Hepatocyte (in vitro differentiated cells): ENCODE results near the gene MS4A2. TPM values are rescaled to one million over a fixed set of nuclear protein-coding genes. Genes with fewer than 3 reads are reported as not detected.

Experiments used
- DNase-seq: peaks from one replicate; pipeline ENCODE4 v3.0.0-alpha.2; 2016; ENCODE audit warnings: low spot score
- H2AFZ ChIP-seq: fragments of 200-600 bp; sonication (generic); 2 replicates; pipeline ENCODE4 v1.6.0; 2016; ENCODE audit warnings: antibody characterized with exemption, mild to moderate bottlenecking
- H3K27ac ChIP-seq: fragments of 200-600 bp; sonication (generic); 2 replicates; pipeline ENCODE4 v1.5.1; 2016; ENCODE audit warnings: mild to moderate bottlenecking
- H3K27me3 ChIP-seq: fragments of 200-600 bp; sonication (generic); 2 replicates; pipeline ENCODE4 v1.6.1; 2016
- H3K36me3 ChIP-seq: fragments of 200-600 bp; sonication (generic); replicated peaks from 2 replicates; pipeline ENCODE4 v1.5.1; 2016; ENCODE audit warnings: low read depth; ENCODE audit not compliant: insufficient read depth
- H3K4me1 ChIP-seq: fragments of 200-600 bp; sonication (generic); 2 replicates; pipeline ENCODE4 v1.5.1; 2016; ENCODE audit warnings: mild to moderate bottlenecking, moderate library complexity; ENCODE audit not compliant: insufficient read depth
- H3K4me2 ChIP-seq: fragments of 200-600 bp; sonication (generic); 2 replicates; pipeline ENCODE4 v1.6.0; 2016
- H3K4me3 ChIP-seq: fragments of 200-600 bp; sonication (generic); 2 replicates; pipeline ENCODE4 v1.5.1; 2016; ENCODE audit warnings: mild to moderate bottlenecking
- H3K79me2 ChIP-seq: fragments of 200-600 bp; sonication (generic); 2 replicates; pipeline ENCODE4 v1.6.0; 2017; ENCODE audit warnings: mild to moderate bottlenecking
- H3K9me2 ChIP-seq: fragments of 200-600 bp; sonication (generic); replicated peaks from 2 replicates; pipeline ENCODE4 v1.6.0; 2017; ENCODE audit warnings: mild to moderate bottlenecking; ENCODE audit not compliant: insufficient read depth
- H3K9me3 ChIP-seq: fragments of 200-600 bp; sonication (generic); 2 replicates; pipeline ENCODE4 v1.5.1; 2016; ENCODE audit warnings: low read depth, mild to moderate bottlenecking
- H4K20me1 ChIP-seq: fragments of 200-600 bp; sonication (generic); 2 replicates; pipeline ENCODE4 v1.6.0; 2016; ENCODE audit warnings: mild to moderate bottlenecking; ENCODE audit not compliant: insufficient read depth, poor library complexity, severe bottlenecking
- EZH2 ChIP-seq: fragments of 200-600 bp; sonication (generic); IDR thresholded peaks from 2 replicates; pipeline ENCODE4 v1.6.1; 2016; ENCODE audit warnings: antibody characterized with exemption, mild to moderate bottlenecking, borderline replicate concordance
- EZH2phosphoT487 ChIP-seq: fragments of 200-600 bp; sonication (generic); IDR thresholded peaks from one replicate; pipeline ENCODE4 v1.6.1; 2018; ENCODE audit warnings: antibody characterized with exemption, mild to moderate bottlenecking, low read depth, moderate library complexity; ENCODE audit not compliant: unreplicated experiment, severe bottlenecking
- WGBS: methylation state at CpG from one replicate; pipeline ENCODE4 v1.1.6; 2016; ENCODE audit warnings: low lambda C conversion rate; ENCODE audit errors: missing lambda C conversion rate; 5-methylcytosine and 5-hydroxymethylcytosine counted together
- polyA plus RNA-seq: library from polyadenylated mRNA; unstranded; fragments of >200 nt; fragmentation: Nextera tagmentation; extraction: Ambion mirVana; gene quantifications from 2 replicates; pipeline ENCODE4 v1.2.1, GENCODE V29; 2016
- total RNA-seq: library from RNA; depleted of rRNA; stranded (reverse); fragments of >200 nt; gene quantifications from 2 replicates; pipeline ENCODE4 v1.2.3, GENCODE V29; 2014
- TF ChIP-seq, protein P1 (sequence below): fragments of 200-600 bp; sonication (generic); IDR thresholded peaks from 2 replicates; pipeline ENCODE4 v1.5.1; 2016; ENCODE audit warnings: antibody characterized with exemption, mild to moderate bottlenecking; ENCODE audit not compliant: poor library complexity

Gene MS4A2
- total and polyA plus RNA-seq, 2 experiments from 2014 or later = not detected

DNA sequence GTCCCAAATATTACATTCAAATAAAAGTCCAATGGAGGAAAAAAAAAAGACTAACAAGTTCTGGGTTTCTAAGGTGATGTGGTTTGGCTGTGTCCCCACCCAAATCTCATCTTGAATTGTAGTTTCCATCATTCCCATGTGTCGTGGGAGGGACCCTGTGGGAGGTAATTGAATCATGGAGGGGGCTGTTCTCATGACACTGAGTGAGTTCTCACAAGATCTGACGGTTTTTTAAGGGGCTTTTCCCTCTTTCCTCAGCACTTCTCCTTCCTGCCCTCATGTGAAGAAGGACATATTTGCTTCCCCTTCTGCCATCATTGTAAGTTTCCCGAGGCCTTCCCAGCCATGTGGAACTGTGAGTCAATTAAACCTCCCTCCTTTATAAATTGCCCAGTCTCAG, 7.9 kb upstream of the MS4A2 start:
- no peak overlapping the region for H2AFZ ChIP-seq
- no peaks in the 10 kb centered on the region for H3K9me2 ChIP-seq
- no peaks in the 10 kb centered on the region for H3K27me3 ChIP-seq
- no peak overlapping the region for H3K4me2 ChIP-seq
- no peak for DNase-seq
- H3K9me3 ChIP-seq = no peaks in the 10 kb centered on the region
- no peak overlapping the region for H3K4me3 ChIP-seq
- TF ChIP-seq, protein P1, sequence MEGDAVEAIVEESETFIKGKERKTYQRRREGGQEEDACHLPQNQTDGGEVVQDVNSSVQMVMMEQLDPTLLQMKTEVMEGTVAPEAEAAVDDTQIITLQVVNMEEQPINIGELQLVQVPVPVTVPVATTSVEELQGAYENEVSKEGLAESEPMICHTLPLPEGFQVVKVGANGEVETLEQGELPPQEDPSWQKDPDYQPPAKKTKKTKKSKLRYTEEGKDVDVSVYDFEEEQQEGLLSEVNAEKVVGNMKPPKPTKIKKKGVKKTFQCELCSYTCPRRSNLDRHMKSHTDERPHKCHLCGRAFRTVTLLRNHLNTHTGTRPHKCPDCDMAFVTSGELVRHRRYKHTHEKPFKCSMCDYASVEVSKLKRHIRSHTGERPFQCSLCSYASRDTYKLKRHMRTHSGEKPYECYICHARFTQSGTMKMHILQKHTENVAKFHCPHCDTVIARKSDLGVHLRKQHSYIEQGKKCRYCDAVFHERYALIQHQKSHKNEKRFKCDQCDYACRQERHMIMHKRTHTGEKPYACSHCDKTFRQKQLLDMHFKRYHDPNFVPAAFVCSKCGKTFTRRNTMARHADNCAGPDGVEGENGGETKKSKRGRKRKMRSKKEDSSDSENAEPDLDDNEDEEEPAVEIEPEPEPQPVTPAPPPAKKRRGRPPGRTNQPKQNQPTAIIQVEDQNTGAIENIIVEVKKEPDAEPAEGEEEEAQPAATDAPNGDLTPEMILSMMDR = no peak
- TF ChIP-seq EZH2phosphoT487 = no peak
- TF ChIP-seq EZH2 = no peak
- 59% methylated on average over 3 of the region's 3 CpGs for WGBS
- no peak overlapping the region for H3K27ac ChIP-seq
- no peaks in the 10 kb centered on the region for H3K4me1 ChIP-seq
- H3K79me2 ChIP-seq = no peaks in the 10 kb centered on the region
- H4K20me1 ChIP-seq = no peaks in the 10 kb centered on the region
- H3K36me3 ChIP-seq = no peaks in the 10 kb centered on the region

DNA sequence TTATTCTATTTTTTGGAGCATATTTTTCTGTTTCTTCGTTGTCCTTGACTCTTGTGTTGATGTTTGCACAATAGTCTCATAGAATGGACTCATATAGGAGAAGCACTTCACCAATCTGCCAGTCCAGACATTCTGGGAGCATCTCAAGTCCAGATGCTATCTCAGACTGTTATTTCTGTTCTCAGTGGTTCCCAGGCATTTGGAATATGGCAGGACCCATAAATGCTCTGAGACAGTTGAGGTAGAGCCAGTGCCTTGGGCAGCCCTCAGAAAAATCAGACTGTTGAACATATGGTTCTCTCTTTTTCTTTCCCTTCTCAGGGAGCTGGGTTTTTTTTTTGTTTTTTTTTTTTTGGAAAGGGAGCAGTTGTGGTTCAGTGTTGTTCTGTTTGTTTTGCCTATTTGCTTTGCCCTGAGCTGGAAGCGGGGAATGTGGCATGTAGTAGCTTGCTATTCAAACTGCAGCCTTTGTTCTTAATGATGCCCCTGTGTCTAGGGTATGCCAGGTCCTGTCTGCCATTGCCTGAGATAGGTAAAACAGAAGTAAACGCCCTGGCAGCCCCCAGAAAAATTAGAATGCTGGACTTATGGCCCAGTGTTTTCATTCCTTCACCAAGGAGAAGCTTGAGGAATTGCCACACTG, 3.7 kb upstream of the MS4A2 start:
- H3K79me2 ChIP-seq = no peaks in the 10 kb centered on the region
- no peaks in the 10 kb centered on the region for H3K4me1 ChIP-seq
- H3K36me3 ChIP-seq = no peaks in the 10 kb centered on the region
- H4K20me1 ChIP-seq = no peaks in the 10 kb centered on the region
- 55% methylated on average over 3 of the region's 3 CpGs for WGBS
- no peak overlapping the region for H3K4me3 ChIP-seq
- no peaks in the 10 kb centered on the region for H3K27me3 ChIP-seq
- H2AFZ ChIP-seq = no peak overlapping the region
- H3K4me2 ChIP-seq = no peak overlapping the region
- DNase-seq = no peak
- H3K9me3 ChIP-seq = no peaks in the 10 kb centered on the region
- no peak overlapping the region for H3K27ac ChIP-seq
- TF ChIP-seq, protein P1 = no peak
- TF ChIP-seq EZH2phosphoT487 = no peak
- TF ChIP-seq EZH2 = no peak
- H3K9me2 ChIP-seq = no peaks in the 10 kb centered on the region

DNA sequence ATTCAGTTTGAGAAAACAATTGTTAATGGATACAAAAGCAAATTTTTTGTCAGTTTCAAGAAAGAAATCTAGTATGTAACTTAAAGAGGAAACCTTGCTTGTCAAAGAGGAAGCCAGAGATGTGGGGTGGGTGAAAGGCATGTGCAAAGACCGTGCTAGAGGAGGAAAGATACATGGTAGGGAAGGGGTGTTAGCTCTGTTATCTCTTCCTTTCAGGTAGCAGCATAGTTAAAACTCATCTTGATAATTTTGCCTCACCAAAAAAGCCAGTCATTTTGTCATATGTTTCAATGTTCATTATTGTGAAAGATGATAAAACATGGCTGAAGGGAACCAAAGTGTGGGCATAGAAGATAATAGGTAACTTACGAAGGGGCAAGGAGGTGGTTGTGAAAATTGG, 2.6 kb upstream of the MS4A2 start:
- DNase-seq = no peak
- Histone ChIP-seq H3K27ac (no peak overlapping the region), H3K27me3 (no peaks in the 10 kb centered on the region), H3K36me3 (no peaks in the 10 kb centered on the region), H3K4me3 (no peak overlapping the region), H2AFZ (no peak overlapping the region), H3K9me3 (no peaks in the 10 kb centered on the region), H3K4me1 (no peaks in the 10 kb centered on the region), H4K20me1 (no peaks in the 10 kb centered on the region), H3K79me2 (no peaks in the 10 kb centered on the region), H3K4me2 (no peak overlapping the region), H3K9me2 (no peaks in the 10 kb centered on the region)
- TF ChIP-seq, protein P1 = no peak
- TF ChIP-seq EZH2phosphoT487 = no peak
- TF ChIP-seq EZH2 = no peak
- WGBS = 73% methylated on average over 2 of the region's 2 CpGs
